ENCODE measurements around the gene SLC30A2.

The SLC30A2 gene

DNA sequence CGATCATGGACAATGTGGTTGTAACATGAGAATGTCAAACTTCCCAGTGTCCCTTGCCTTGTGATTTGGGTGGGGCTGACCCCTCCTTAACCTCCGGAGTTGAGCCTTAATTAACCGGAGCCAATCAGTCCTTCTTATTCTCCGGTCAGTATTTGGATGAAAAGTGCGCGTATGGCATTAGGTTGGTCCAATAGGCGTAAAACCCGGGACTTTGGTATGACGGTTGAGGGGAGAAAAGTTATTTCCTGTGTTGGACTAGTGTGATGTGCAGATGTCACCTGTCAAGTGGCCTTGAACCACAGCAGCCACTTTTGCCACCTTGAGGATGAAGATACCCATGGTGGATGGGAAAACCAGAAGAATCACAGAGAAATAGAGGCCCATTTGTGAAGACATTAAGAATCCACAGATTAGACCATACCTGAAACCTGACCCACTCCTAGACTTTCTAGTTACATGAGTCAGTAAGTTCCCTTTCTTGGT lies 53.2 kb downstream of the SLC30A2 start:
- Histone ChIP-seq H3K27me3 (ENCODE audit: low read depth, low read length) (no peaks in the 10 kb centered on the region), H3K9me3 (ENCODE audit: insufficient read depth, low read length) (no peaks in the 10 kb centered on the region), H4K20me1 (ENCODE audit: insufficient read depth, low read length) (no peaks in the 10 kb centered on the region), H3K9ac (ENCODE audit: low read length) (no peak overlapping the region), H3K4me1 (ENCODE audit: low read length) (peaks cover 6% of the 10 kb centered on the region), H3K79me2 (ENCODE audit: low read length) (0 out of 2 replicates have a peak, but pooled peaks cover 3% of the 10 kb centered on the region), H3K27ac (ENCODE audit: low read length) (no peak overlapping the region), H3K4me2 (ENCODE audit: low read length) (no peak overlapping the region), H3K36me3 (replicated peaks; ENCODE audit: low read depth, low read length) (no peaks in the 10 kb centered on the region), H2AFZ (ENCODE audit: low read depth, low read length) (no peak overlapping the region), H3K4me3 (ENCODE audit: low read length) (no peak overlapping the region)
- no peak for TF ChIP-seq EZH2phosphoT487 (IDR thresholded peaks at IDR 0.05; ENCODE audit: low read depth)
- TF ChIP-seq, protein P1, sequence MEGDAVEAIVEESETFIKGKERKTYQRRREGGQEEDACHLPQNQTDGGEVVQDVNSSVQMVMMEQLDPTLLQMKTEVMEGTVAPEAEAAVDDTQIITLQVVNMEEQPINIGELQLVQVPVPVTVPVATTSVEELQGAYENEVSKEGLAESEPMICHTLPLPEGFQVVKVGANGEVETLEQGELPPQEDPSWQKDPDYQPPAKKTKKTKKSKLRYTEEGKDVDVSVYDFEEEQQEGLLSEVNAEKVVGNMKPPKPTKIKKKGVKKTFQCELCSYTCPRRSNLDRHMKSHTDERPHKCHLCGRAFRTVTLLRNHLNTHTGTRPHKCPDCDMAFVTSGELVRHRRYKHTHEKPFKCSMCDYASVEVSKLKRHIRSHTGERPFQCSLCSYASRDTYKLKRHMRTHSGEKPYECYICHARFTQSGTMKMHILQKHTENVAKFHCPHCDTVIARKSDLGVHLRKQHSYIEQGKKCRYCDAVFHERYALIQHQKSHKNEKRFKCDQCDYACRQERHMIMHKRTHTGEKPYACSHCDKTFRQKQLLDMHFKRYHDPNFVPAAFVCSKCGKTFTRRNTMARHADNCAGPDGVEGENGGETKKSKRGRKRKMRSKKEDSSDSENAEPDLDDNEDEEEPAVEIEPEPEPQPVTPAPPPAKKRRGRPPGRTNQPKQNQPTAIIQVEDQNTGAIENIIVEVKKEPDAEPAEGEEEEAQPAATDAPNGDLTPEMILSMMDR (IDR thresholded peaks at IDR 0.05; ENCODE audit: low read depth, low read length): no peak

- Histone ChIP-seq H2AFZ (ENCODE audit: low read depth, low read length) (no peak overlapping the region), H3K4me3 (ENCODE audit: low read length) (no peak overlapping the region), H3K4me2 (ENCODE audit: low read length) (no peak overlapping the region), H3K36me3 (replicated peaks; ENCODE audit: low read depth, low read length) (no peaks in the 10 kb centered on the region), H3K9me3 (ENCODE audit: insufficient read depth, low read length) (no peaks in the 10 kb centered on the region), H4K20me1 (ENCODE audit: insufficient read depth, low read length) (no peaks in the 10 kb centered on the region), H3K4me1 (ENCODE audit: low read length) (peaks cover 6% of the 10 kb centered on the region), H3K79me2 (ENCODE audit: low read length) (0 out of 2 replicates have a peak, but pooled peaks cover 3% of the 10 kb centered on the region), H3K9ac (ENCODE audit: low read length) (no peak overlapping the region), H3K27me3 (ENCODE audit: low read depth, low read length) (no peaks in the 10 kb centered on the region), H3K27ac (ENCODE audit: low read length) (no peak overlapping the region)
- TF ChIP-seq, protein P1 (IDR thresholded peaks at IDR 0.05; ENCODE audit: low read depth, low read length): no peak
- TF ChIP-seq EZH2phosphoT487 (IDR thresholded peaks at IDR 0.05; ENCODE audit: low read depth): no peak
Measured at GRCh38 chr1:25991937-25992688, 53.8 kb downstream of the SLC30A2 start.

DNA sequence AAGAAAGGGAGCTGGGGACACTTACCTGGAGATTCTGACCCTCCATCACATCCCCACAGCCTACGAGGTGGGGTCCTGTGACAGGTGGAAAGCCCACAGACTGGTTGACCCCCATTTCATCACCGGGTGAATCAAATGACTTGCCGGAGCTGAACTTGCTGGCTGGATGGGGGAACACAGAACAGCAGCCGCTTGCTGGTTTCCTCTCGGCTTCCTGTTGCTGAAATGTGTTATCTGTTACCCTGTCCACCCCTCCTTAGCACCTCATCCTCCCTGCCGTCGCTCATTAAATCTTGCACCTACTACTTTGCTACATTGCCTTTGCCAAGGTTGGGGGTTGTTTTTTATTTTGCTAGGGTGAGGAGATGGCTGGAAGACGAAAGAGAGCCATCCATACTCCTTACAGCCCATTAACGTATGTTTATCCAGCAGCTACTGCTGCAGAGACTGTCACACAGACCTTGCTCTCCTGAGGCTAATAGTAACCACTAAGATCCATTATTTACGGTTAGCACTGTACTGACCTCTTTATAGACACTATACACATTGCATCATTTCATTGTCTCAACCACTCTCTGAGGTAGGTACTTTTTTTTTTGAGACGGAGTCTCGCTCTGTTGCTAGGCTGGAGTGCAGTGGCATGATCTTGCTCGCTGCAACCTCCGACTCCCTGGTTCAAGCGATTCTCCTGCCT lies 55.1 kb downstream of the SLC30A2 start:
- no peaks in the 10 kb centered on the region for H3K4me1 ChIP-seq (ENCODE audit: low read length)
- no peaks in the 10 kb centered on the region for H3K27me3 ChIP-seq (ENCODE audit: low read depth, low read length)
- H3K36me3 ChIP-seq (replicated peaks; ENCODE audit: low read depth, low read length): no peaks in the 10 kb centered on the region
- no peak overlapping the region for H3K9ac ChIP-seq (ENCODE audit: low read length)
- H3K27ac ChIP-seq (ENCODE audit: low read length): no peak overlapping the region
- H3K4me3 ChIP-seq (ENCODE audit: low read length): no peak overlapping the region
- no peak overlapping the region for H3K4me2 ChIP-seq (ENCODE audit: low read length)
- H3K9me3 ChIP-seq (ENCODE audit: insufficient read depth, low read length): no peaks in the 10 kb centered on the region
- H3K79me2 ChIP-seq (ENCODE audit: low read length): no peaks in the 10 kb centered on the region
- no peaks in the 10 kb centered on the region for H4K20me1 ChIP-seq (ENCODE audit: insufficient read depth, low read length)
- TF ChIP-seq EZH2phosphoT487 (IDR thresholded peaks at IDR 0.05; ENCODE audit: low read depth): no peak
- TF ChIP-seq, protein P1 (IDR thresholded peaks at IDR 0.05; ENCODE audit: low read depth, low read length): no peak
- no peak overlapping the region for H2AFZ ChIP-seq (ENCODE audit: low read depth, low read length)

- no peaks in the 10 kb centered on the region for H3K36me3 ChIP-seq (replicated peaks; ENCODE audit: low read depth, low read length)
- no peak overlapping the region for H3K27ac ChIP-seq (ENCODE audit: low read length)
- no peak overlapping the region for H3K4me3 ChIP-seq (ENCODE audit: low read length)
- H3K27me3 ChIP-seq (ENCODE audit: low read depth, low read length): no peaks in the 10 kb centered on the region
- H3K4me2 ChIP-seq (ENCODE audit: low read length): no peak overlapping the region
- H3K9me3 ChIP-seq (ENCODE audit: insufficient read depth, low read length): no peaks in the 10 kb centered on the region
- H4K20me1 ChIP-seq (ENCODE audit: insufficient read depth, low read length): no peaks in the 10 kb centered on the region
- no peak overlapping the region for H3K9ac ChIP-seq (ENCODE audit: low read length)
- H3K4me1 ChIP-seq (ENCODE audit: low read length): no peaks in the 10 kb centered on the region
- TF ChIP-seq EZH2phosphoT487 (IDR thresholded peaks at IDR 0.05; ENCODE audit: low read depth): no peak
- TF ChIP-seq, protein P1 (IDR thresholded peaks at IDR 0.05; ENCODE audit: low read depth, low read length): no peak
- H2AFZ ChIP-seq (ENCODE audit: low read depth, low read length): no peak overlapping the region
- H3K79me2 ChIP-seq (ENCODE audit: low read length): no peaks in the 10 kb centered on the region
Measured at GRCh38 chr1:25990251-25990650, 55.7 kb downstream of the SLC30A2 start.

Measured in OCI-LY3 (cell line).